Smooth muscle cell (in vitro differentiated cells): Measurements from ENCODE around the gene THYN1. TPM values are rescaled to one million over a fixed set of nuclear protein-coding genes. Genes with fewer than 3 reads are reported as not detected.
"Not testable (repeated sequence)": the region's sequence is repeated elsewhere in the genome, so short reads cannot be mapped to it uniquely, and the experiment has no call there.

Source experiments
- DNase-seq: peaks from one replicate; lab custom pipeline; 2025; ENCODE audit not compliant: unreplicated experiment; lab: John Stamatoyannopoulos, UW
- H2AFZ ChIP-seq: fragments of 200-600 bp; sonication (generic); 2 replicates; pipeline ENCODE4 v1.6.0; 2016; ENCODE audit warnings: antibody characterized with exemption, low read depth, mild to moderate bottlenecking
- H3F3A ChIP-seq: fragments of 200-600 bp; sonication (generic); 2 replicates; pipeline ENCODE4 v1.6.0; 2017; ENCODE audit warnings: antibody characterized with exemption, low read depth
- H3K27ac ChIP-seq: fragments of 200-600 bp; sonication (generic); 2 replicates; pipeline ENCODE4 v1.5.1; 2016; ENCODE audit warnings: low read depth, mild to moderate bottlenecking
- H3K27me3 ChIP-seq: fragments of 200-600 bp; sonication (generic); 2 replicates; pipeline ENCODE4 v1.6.1; 2016; ENCODE audit warnings: low read depth, mild to moderate bottlenecking
- H3K36me3 ChIP-seq: fragments of 200-600 bp; sonication (generic); 2 replicates; pipeline ENCODE4 v1.5.1; 2016; ENCODE audit warnings: low read depth
- H3K4me1 ChIP-seq: fragments of 200-600 bp; sonication (generic); 2 replicates; pipeline ENCODE4 v1.5.1; 2016; ENCODE audit warnings: low read depth
- H3K4me2 ChIP-seq: fragments of 200-600 bp; sonication (generic); 2 replicates; pipeline ENCODE4 v1.6.0; 2016; ENCODE audit warnings: mild to moderate bottlenecking
- H3K4me3 ChIP-seq: fragments of 200-600 bp; sonication (generic); 2 replicates; pipeline ENCODE4 v1.5.1; 2016; ENCODE audit warnings: mild to moderate bottlenecking
- H3K79me2 ChIP-seq: fragments of 200-600 bp; sonication (generic); 2 replicates; pipeline ENCODE4 v1.6.0; 2016; ENCODE audit warnings: low read depth, mild to moderate bottlenecking
- H3K9ac ChIP-seq: fragments of 200-600 bp; sonication (generic); 2 replicates; pipeline ENCODE4 v1.6.0; 2016; ENCODE audit warnings: low read depth
- H3K9me3 ChIP-seq: fragments of 200-600 bp; sonication (generic); replicated peaks from 2 replicates; pipeline ENCODE4 v1.5.1; 2016; ENCODE audit warnings: low read depth
- H4K20me1 ChIP-seq: fragments of 200-600 bp; sonication (generic); 2 replicates; pipeline ENCODE4 v1.6.0; 2016; ENCODE audit warnings: low read depth
- WGBS: methylation state at CpG from one replicate; pipeline ENCODE4 v1.1.7; 2016; ENCODE audit warnings: low lambda C conversion rate; 5-methylcytosine and 5-hydroxymethylcytosine counted together
- polyA plus RNA-seq: library from polyadenylated mRNA; unstranded; fragments of >200 nt; fragmentation: Nextera tagmentation; extraction: Ambion mirVana; gene quantifications from 2 replicates; pipeline ENCODE4 v1.2.1, GENCODE V29; 2016
- total RNA-seq: library from RNA; depleted of rRNA; stranded (reverse); fragments of >200 nt; gene quantifications from 2 replicates; pipeline ENCODE4 v1.2.3, GENCODE V29; 2014
- TF ChIP-seq, protein P1 (sequence below): fragments of 200-600 bp; sonication (generic); IDR thresholded peaks from 2 replicates; pipeline ENCODE4 v1.5.1; 2017; ENCODE audit warnings: borderline replicate concordance, mild to moderate bottlenecking, antibody characterized with exemption; ENCODE audit not compliant: insufficient read depth, poor library complexity, severe bottlenecking

THYN1 gene
- total and polyA plus RNA-seq, 2 experiments from 2014 or later: 41.3 to 49.7 TPM

DNA sequence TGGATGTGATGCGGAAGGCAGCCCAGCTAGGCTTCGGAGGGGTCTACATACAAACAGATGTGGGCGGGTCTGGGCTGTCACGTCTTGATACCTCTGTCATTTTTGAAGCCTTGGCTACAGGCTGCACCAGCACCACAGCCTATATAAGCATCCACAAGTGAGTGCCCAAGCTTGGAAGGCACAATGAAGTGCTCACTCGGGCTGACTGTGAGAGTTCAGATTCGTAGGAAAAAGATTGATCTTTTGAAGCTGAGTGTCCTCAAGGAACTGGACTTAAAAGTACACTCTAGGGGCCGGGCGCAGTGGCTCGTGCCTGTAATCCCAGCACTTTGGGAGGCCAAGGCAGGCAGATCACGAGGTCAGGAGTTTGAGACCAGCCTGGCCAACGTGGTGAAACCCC lies 3.9 kb upstream of the THYN1 start:
- H3K4me2 ChIP-seq: no peak overlapping the region
- no peak overlapping the region for H3K4me3 ChIP-seq
- H3K9ac ChIP-seq: no peak overlapping the region
- H4K20me1 ChIP-seq: no peaks in the 10 kb centered on the region
- H3K27me3 ChIP-seq: no peaks in the 10 kb centered on the region
- 96% methylated on average over 11 of the region's 11 CpGs for WGBS
- no peak overlapping the region for H3K27ac ChIP-seq
- H2AFZ ChIP-seq: no peak overlapping the region
- peaks cover 13% of the 10 kb centered on the region for H3K4me1 ChIP-seq
- peaks cover 14% of the 10 kb centered on the region for H3K79me2 ChIP-seq
- H3F3A ChIP-seq: no peaks in the 10 kb centered on the region
- DNase-seq: no peak
- TF ChIP-seq, protein P1, sequence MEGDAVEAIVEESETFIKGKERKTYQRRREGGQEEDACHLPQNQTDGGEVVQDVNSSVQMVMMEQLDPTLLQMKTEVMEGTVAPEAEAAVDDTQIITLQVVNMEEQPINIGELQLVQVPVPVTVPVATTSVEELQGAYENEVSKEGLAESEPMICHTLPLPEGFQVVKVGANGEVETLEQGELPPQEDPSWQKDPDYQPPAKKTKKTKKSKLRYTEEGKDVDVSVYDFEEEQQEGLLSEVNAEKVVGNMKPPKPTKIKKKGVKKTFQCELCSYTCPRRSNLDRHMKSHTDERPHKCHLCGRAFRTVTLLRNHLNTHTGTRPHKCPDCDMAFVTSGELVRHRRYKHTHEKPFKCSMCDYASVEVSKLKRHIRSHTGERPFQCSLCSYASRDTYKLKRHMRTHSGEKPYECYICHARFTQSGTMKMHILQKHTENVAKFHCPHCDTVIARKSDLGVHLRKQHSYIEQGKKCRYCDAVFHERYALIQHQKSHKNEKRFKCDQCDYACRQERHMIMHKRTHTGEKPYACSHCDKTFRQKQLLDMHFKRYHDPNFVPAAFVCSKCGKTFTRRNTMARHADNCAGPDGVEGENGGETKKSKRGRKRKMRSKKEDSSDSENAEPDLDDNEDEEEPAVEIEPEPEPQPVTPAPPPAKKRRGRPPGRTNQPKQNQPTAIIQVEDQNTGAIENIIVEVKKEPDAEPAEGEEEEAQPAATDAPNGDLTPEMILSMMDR: no peak
- H3K36me3 ChIP-seq: no peaks in the 10 kb centered on the region
- H3K9me3 ChIP-seq: no peaks in the 10 kb centered on the region

DNA sequence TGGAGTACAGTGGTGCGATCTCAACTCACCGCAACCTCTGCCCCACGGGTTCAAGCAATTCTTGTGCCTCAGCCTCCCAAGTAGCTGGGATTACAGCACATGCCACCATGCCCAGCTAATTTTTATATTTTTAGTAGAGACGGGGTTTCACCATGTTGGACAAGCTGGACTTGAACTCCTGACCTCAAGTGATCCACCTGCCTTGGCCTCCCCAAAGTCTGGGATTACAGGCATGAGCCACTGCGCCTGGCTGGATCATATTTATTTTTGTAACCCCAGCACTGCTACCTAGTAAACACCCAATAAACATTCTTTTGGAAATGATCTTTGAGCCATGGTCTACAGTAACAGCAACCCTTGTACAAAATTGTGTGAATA lies 2.0 kb upstream of the THYN1 start:
- not testable (repeated sequence) for DNase-seq, H3K36me3 ChIP-seq, H3K9ac ChIP-seq, H3K27ac ChIP-seq, H3K9me3 ChIP-seq, H4K20me1 ChIP-seq, H3K27me3 ChIP-seq, H3K4me2 ChIP-seq, H3K4me3 ChIP-seq, H3F3A ChIP-seq, H2AFZ ChIP-seq
- 92% methylated on average over 5 of the region's 5 CpGs for WGBS
- Histone ChIP-seq H3K4me1 (peaks cover 14% of the 10 kb centered on the region), H3K79me2 (peaks cover 14% of the 10 kb centered on the region)

DNA sequence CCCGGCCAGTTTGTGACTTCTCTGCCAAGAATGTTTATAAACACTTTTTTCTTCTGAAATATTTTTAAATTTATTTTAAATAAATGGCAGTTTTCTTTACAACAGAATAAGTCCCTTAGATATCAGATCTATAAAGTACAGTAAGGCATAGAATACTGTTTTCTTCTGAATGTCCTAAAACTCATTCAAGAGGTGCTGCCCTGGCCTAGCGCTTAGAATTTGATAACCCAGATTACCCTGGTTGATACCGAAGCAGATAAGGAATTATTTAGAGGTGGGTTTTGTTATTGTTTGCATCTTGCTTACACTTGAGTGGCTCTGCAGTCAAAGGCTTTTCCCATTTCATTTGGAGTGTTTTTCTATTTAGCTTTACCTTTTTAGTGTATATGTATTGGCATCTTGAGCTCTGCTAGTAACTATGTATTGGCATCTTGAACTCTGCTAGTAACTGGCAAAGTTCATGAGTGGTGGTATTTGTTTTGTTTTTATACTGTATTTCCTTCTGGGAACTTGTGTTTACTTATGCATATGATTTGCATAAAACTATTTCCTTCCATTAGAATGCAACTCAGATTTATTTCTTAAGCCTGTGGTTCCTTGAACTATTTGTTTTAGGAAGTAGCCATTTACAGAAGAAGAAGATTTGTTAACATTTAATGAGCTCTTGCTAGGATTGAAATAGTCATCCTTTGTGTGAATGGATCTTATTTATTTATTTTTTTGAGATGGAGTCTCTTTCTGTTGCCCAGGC lies 1.5 kb upstream of the THYN1 start:
- Histone ChIP-seq H3K4me3 (peak overlapping the region; percentile 87), H3K79me2 (peaks cover 14% of the 10 kb centered on the region), H2AFZ (no peak overlapping the region), H3K27ac (no peak overlapping the region), H3K9ac (no peak overlapping the region), H3K36me3 (no peaks in the 10 kb centered on the region), H3K9me3 (no peaks in the 10 kb centered on the region), H3F3A (no peaks in the 10 kb centered on the region), H3K4me1 (peaks cover 14% of the 10 kb centered on the region), H4K20me1 (no peaks in the 10 kb centered on the region), H3K27me3 (no peaks in the 10 kb centered on the region), H3K4me2 (peak overlapping the region; percentile 97)
- no peak for DNase-seq
- TF ChIP-seq, protein P1: no peak
- WGBS: 79% methylated on average over 3 of the region's 3 CpGs

DNA sequence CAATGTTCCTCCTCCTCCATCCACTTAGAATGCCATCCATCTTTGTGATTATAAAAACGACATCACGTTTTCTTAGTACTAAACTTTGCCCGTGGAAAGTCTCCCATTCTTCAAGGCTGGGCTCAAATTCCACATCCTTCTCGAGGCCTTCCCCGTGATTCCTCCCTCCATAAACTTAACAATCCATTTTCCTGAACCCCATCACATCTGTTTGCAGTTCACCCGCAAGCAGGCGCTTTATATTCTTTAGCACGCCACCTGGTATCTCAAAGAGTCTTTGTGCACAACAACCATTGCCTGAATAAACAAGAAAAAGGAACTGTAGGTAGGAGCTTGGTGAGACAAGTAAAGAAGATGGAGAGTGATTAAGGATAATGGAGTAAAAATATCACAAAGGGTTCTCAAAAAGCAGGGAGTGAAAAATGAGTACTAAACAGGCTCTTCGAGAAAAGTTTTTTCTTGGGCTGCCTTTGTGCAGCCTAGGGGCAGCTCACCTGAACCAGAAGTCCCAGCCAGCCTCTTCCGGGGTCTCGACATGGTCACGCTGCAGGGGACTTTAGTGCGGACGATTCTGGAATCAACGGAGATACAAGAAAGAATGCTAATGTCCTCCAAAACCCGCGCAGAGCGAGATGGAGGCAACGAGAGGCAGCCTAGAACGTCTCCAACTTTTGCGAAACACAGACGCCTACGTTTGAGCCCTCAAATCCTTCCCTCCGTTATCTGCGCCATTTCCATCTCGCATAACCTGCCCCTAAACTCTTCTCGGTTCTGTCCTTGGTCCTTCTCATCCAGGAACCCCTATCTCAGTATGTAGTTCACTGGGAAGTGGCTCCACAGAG lies 585 bp downstream of the THYN1 start:
- Histone ChIP-seq H3K9me3 (no peaks in the 10 kb centered on the region), H3K79me2 (peaks cover 14% of the 10 kb centered on the region), H2AFZ (peak overlapping the region; percentile 98), H3K27ac (no peak overlapping the region), H3F3A (no peaks in the 10 kb centered on the region), H3K27me3 (no peaks in the 10 kb centered on the region), H4K20me1 (no peaks in the 10 kb centered on the region), H3K4me2 (peak overlapping the region; percentile 97), H3K4me3 (peak overlapping the region; percentile 87), H3K4me1 (peaks cover 14% of the 10 kb centered on the region), H3K36me3 (peaks cover 3% of the 10 kb centered on the region), H3K9ac (peak overlapping the region; percentile 38)
- 20% methylated on average over 27 of the region's 27 CpGs for WGBS
- DNase-seq: no peak
- TF ChIP-seq, protein P1: no peak
